GM18868 (cell line): ENCODE measurements around the gene NMBR.
"Not testable (repeated sequence)": the region's sequence is repeated elsewhere in the genome, so short reads cannot be mapped to it uniquely, and the experiment has no call there.

Experiments used
- ATAC-seq: cut with Tn5 transposase; IDR thresholded peaks from one replicate; pipeline ENCODE4 v1.9.1; 2021; ENCODE audit warnings: mild to moderate bottlenecking, moderate library complexity; ENCODE audit not compliant: unreplicated experiment

NMBR gene

DNA sequence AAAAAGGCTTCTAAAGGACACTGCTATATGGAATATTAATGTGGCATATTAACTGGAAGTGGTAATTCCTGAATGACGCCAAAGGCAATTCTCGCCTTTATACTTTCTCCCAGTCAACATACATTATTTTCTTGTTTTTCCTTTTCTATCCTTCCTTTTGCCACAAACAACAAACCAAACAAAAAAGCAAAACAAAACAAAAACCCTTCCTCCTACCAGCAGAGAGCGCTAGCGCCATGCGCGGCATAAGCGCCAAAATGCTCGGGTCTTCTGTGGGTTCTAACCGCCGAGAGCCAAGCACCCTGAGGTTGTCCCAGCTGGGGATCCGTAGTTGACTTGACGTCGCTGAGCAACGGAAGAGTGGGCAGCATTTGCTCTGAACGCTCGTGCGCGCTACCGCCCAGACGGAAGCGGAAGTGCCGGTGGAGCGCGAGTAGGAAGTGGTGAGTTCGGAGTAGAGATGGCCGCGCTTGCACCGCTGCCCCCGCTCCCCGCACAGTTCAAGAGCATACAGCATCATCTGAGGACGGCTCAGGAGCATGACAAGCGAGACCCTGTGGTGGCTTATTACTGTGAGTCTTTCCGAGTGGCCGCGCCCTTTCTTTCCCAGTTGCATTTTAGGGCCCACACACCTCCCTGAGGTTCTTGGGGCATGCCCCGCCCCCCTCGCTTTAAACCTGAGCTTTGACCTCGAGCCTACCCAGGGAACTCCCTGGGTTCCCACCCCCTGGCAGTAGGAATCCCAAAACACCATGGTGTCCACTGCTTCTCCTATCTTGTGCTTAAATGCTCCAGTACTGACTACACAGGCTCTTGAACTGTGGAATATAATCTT, at the start of gene NMBR, which contains the start of gene VTA1:
Gene NMBR, minus strand, starts transcription at position 295 of the 835 bp plus-strand sequence. CDS start 58,464 bp downstream, outside the sequence.
Gene VTA1, plus strand, starts transcription at position 436 of the 835 bp plus-strand sequence. Its CDS starts 25 bp downstream, at position 461.
- peak; percentile 99 for ATAC-seq

DNA sequence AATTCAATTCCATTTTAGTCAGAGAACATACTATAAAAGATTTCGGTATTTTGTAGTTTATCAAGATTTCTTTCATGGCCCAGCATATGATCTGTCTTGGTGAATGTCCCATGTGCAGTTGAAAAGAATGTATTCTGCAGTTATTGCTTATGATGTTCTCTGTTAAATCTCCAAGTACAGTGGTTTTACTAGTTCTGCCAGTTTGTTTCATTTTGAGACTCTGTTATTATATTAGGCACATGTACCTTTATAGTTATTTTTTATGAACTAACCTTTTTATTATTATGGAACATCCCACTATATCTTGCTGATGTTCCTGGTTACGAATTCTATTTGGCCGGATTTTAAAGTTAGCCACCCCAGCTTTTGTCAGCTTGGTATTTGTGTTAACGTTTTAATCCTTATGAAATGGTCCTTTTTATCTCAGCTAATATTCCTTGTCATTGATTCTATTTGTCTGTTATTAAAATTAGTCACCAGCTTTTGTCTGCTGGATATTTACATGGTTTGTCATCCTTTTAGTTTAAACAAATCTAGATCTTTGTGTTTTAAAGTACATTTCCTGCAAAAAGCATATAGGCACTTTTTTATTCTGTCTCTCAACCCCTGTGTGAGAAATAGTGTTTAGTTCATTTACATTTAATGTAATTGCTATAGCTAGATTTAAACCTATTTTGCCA, 49.1 kb upstream of the NMBR start:
- no peak for ATAC-seq

GRCh38 chr6:142193621-142194020, 46.7 kb upstream of the NMBR start:
- ATAC-seq = no peak

- no peak for ATAC-seq
Measured at GRCh38 chr6:142192343-142192742, 45.4 kb upstream of the NMBR start.

DNA sequence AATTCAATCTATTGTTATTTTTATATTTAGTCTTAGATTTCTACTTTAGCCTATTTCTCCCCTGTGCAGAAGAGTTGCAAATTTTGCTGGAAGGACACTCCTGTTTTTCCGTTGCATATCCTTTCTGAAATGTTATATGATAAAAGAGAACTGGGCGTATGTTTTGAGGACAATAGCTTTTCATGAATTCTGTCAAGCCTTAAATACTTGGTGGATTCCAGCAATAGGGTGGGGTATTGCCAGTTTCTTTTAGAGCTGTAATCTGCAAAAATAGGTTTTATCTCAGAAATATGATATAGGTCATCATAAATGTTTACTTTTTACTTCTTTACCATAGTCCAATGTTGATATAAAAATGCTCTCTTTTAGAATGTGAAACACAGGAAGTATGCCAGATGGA, 42.1 kb upstream of the NMBR start:
- no peak for ATAC-seq

GRCh38 chr6:142188341-142188740, 41.4 kb upstream of the NMBR start:
- not testable (repeated sequence) for ATAC-seq

- ATAC-seq = no peak
Measured at GRCh38 chr6:142187209-142187608, 40.3 kb upstream of the NMBR start.

GRCh38 chr6:142185641-142186040, 38.7 kb upstream of the NMBR start:
- no peak for ATAC-seq

DNA sequence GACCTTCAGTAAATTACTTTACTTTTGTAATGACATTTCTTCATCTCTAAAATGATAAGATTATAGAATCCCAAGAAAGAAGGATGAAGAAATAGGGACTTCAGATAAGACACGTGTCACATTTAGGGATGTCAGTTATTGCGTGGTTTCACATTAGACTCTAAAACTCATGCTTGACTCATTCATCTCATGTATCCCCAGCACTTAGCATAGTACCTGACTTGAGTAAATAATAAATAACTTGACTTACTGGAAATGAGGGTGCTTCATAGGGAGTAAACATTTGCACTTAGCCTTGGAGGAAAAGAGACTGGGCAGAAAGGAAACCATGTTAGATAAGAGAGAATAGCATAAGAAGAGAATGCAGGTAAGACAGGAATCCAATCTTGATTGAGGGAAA, 37.4 kb upstream of the NMBR start:
- ATAC-seq = no peak

DNA sequence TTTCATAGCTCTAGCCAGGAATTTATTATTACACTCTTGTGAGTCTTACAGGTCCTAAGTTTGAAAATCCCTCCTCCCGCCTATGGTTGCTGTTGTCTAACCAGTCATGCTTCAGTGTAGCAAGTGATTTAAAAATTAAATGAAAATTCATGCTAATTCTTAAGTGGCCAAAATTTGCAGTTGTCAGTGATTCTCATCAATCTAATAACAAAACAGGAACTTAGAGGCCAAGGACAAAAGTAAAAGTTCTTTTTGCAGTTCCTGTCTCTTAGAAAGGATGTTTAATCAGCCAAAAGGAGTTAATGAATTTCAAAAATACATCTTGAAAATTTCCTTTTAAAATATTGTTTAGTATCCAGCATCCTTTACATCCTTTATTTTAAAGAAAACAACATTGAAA, 36.4 kb upstream of the NMBR start:
- ATAC-seq = no peak

DNA sequence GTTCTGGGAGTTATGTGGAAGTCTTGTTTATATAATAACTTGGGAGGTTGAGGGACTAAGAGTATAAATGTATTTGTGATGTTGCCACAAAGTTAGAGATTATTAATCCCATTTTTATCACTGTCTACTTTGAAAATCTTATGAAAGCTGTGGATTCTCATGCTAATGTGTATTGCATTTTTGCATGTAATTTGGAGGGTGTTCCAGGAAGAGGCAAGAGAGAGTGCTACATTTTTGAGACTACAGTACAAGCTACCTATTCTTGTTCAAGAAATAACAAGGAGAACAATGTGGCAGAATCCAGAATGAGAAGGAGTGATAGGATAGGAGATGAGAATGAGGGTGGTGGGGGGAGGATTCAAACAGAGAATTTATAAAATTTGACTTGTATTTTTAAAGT, 35.1 kb upstream of the NMBR start:
- no peak for ATAC-seq

GRCh38 chr6:142178129-142178528, 31.2 kb upstream of the NMBR start:
- no peak for ATAC-seq

DNA sequence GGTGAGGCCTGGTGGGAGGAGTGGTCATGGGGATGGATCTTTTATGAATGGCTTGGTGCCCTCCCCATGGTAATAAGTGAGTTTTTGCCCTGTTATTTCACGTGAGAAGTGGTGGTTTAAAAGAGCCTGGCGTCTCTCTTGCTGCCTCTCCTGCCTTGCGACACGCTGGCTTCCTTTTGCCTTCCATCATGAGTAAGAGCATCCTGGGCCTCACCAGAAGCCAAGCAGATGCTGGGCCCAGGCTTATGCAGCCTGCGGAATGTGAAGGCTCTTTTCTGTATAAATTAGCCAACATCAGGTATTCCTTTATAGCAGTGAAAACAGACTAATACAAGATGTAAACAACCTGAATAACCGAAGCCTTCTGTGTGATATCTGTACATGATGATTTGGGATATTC, 27.8 kb upstream of the NMBR start:
- ATAC-seq = no peak

DNA sequence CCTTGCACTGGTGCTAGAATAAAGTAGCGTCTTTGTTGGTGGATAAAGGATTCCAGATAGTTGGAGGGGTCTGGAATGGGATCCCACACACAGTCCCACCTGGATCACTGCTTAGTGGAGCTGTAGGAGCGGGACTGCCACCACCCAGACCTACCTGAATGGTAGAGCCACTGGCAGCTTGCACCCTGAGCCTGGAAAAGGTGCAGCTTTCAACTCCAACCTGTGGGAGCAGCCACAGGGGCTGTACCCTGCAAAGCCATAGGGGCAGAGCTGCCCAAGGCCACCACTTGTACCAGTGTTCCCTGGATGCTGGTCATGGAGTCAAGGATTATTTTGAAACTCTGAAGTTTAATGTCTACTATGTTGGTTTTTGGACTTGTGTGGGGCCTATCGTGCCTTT, 27.1 kb upstream of the NMBR start:
- ATAC-seq = no peak

DNA sequence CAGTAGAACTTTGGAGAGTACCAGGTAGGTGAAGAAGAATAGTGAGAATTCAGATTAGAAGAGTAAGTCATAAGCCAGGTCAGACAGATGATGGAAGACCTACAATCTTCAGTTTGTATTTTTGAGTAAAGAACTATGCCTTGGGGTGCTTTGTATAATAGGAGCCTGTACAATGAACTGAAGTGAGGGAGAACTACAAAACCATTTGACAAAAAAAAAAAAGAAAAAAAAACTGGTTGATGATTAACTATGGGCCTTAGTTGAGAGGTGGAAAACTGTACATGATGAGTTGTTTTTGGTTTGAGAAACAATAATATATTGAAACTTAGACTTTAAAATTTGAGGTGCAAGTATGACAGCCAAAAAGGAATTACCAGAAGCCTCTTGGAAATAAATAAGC, 25.8 kb upstream of the NMBR start:
- no peak for ATAC-seq

- ATAC-seq = no peak
Measured at GRCh38 chr6:142171351-142171750, 24.4 kb upstream of the NMBR start.

- no peak for ATAC-seq
Measured at GRCh38 chr6:142167486-142167885, 20.6 kb upstream of the NMBR start.

DNA sequence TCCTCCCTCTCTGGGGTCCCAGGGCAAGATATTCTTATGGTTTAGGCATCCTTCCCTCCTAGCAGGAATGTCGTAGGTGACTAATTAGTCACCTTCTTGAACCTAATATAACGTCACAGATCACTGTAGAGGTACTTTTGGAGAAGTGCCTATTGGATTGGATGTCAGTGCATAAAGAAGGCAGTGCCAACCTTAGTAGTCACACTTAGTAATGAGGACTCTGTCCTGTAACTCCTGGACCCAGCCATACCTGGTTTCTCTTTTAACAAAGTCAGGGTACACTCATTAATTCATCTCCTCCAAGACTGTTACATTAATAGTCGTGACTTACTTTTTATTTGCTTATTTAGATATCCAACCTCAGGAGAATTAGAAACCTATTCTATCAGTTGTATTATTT, 20.1 kb upstream of the NMBR start:
- ATAC-seq = no peak

DNA sequence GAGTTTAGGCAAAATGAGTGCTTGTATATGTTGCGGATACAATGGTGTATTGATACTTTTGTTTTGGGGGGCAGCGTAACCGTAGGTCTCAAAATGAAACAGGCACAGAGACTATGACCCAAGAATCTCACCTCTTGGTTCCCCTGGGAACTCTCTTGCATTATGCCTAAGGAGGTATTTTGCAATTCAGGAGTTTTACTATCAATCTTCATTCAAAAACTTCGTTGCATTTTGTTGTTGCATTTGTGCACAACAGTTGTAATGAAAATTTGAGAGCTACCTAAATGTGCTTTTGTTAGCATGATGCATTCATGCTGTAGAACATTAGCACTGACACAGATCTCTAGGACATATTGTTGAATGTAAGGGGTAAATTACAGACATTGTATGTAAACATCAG, 18.3 kb upstream of the NMBR start:
- no peak for ATAC-seq

GRCh38 chr6:142162780-142163179, 15.9 kb upstream of the NMBR start:
- no peak for ATAC-seq

GRCh38 chr6:142156758-142157068, 9.8 kb upstream of the NMBR start:
- not testable (repeated sequence) for ATAC-seq
